NCI-H446 treated with DMSO at 0.1 percent for 48 hours (cell line): ENCODE data around the gene ZAR1L.
"Not testable (repeated sequence)": the region's sequence is repeated elsewhere in the genome, so short reads cannot be mapped to it uniquely, and the experiment has no call there.

Source experiments
- DNase-seq: peaks from one replicate; lab custom pipeline; 2025; lab: John Stamatoyannopoulos, UW

ZAR1L gene, protein sequence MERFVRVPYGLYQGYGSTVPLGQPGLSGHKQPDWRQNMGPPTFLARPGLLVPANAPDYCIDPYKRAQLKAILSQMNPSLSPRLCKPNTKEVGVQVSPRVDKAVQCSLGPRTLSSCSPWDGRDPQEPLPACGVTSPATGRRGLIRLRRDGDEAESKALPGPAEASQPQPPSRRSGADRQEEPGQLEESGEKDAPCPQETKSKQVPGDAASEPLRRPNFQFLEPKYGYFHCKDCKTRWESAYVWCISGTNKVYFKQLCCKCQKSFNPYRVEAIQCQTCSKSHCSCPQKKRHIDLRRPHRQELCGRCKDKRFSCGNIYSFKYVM

DNA sequence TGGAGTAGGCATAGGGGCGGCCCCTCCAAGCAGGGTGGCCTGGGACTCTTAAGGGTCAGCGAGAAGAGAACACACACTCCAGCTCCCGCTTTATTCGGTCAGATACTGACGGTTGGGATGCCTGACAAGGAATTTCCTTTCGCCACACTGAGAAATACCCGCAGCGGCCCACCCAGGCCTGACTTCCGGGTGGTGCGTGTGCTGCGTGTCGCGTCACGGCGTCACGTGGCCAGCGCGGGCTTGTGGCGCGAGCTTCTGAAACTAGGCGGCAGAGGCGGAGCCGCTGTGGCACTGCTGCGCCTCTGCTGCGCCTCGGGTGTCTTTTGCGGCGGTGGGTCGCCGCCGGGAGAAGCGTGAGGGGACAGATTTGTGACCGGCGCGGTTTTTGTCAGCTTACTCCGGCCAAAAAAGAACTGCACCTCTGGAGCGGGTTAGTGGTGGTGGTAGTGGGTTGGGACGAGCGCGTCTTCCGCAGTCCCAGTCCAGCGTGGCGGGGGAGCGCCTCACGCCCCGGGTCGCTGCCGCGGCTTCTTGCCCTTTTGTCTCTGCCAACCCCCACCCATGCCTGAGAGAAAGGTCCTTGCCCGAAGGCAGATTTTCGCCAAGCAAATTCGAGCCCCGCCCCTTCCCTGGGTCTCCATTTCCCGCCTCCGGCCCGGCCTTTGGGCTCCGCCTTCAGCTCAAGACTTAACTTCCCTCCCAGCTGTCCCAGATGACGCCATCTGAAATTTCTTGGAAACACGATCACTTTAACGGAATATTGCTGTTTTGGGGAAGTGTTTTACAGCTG is at the start of gene ZAR1L, which contains the start of gene BRCA2:
Gene ZAR1L, minus strand, starts transcription at position 126 of the 790 bp plus-strand sequence. CDS start 3,438 bp downstream, outside the sequence.
Gene BRCA2, plus strand, starts transcription at position 271 of the 790 bp plus-strand sequence. CDS start 953 bp downstream, outside the sequence.
- peak; percentile 78 for DNase-seq

DNA sequence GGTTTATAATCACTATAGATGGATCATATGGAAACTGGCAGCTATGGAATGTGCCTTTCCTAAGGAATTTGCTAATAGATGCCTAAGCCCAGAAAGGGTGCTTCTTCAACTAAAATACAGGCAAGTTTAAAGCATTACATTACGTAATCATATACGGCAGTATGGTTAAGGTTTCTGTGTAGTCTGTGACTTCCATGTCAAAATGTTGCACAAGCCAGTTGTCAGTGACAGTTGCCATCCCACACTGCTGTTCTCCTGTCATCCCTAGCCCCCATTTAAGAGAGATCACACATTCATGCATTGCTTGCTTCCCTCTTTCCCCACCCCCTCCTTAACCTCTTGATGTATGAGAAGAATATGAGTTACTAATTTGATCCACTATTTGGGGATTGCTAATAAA is 47.4 kb upstream of the ZAR1L start:
- no peak for DNase-seq

DNA sequence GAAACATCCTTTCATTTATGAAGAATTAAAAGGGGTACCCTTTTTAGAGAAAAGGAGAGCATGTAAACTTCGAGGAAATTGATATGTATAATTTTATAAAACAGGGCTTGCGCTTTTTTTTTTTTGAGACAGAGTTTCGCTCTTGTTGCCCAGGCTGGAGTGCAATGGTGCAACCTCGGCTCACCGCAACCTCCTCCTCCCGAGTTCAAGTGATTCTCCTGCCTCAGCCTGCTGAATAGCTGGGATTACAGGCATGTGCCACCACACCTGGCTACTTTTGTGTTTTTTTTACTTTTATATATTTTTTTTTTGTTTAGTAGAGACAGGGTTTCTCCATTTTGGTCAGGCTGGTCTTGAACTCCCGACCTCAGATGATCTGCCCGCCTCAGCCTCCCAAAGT is 40.8 kb upstream of the ZAR1L start:
- not testable (repeated sequence) for DNase-seq

DNA sequence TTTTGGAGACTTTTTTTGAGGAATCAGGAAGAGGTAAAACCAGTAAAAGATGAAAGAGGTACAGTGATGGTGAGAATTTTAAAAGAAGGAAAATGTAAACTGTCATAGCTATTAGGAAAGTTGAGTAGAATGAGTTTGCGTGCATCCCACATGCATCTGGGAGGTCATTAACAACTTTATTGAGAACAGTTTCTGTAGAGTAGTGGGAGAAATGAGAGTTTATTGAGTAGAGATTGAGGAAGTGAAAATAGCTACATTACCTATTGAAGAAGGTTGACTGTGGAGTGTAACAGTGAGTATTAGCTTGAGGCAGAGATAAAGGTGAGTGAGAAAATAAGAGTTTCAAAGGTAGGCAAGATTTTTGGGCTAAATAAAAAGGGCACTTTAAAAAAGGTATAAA is 38.9 kb upstream of the ZAR1L start:
- no peak for DNase-seq

DNA sequence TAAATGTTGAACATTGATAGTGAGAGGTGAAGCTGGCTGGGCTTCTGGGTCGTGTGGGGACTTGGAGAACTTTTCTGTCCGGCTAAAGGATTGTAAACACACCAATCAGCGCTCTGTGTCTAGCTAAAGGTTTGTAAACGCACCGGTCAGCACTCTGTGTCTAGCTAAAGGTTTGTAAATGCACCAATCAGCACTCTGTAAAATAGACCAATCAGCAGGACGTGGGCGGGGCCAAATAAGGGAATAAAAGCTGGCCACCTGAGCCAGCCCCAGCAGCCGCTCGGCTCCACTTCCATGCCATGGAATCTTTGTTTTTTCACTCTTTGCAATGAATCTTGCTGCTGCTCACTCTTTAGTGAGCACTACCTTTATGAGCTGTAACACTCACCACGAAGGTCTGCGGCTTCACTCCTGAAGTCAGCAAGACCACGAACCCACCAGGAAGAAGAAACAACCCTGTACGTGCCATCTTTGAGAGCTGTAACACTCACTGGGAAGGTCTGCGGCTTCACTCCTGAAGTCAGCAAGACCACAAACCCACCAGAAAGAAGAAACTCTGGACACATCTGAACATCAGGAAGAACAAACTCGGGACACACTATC is 35.8 kb upstream of the ZAR1L start:
- DNase-seq = not testable (repeated sequence)

DNA sequence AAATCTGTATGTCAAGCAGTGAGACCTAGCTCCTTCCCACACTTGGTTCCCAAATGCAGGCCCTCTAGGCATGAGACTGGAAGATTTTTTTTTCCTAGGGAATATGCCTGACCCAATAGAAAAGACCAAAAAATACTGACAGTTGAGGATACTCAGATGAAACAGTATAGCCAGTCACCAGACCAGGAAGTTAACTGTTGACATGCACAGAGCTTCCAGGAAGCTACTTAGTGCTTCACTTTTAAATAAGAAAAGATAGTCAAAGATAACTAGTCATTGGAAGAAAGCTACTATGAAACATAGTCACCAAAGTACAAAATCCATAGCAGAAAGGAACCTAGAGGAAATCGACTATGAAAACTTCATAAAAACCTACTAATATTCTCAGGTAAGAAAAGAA is 32.5 kb upstream of the ZAR1L start:
- no peak for DNase-seq

DNA sequence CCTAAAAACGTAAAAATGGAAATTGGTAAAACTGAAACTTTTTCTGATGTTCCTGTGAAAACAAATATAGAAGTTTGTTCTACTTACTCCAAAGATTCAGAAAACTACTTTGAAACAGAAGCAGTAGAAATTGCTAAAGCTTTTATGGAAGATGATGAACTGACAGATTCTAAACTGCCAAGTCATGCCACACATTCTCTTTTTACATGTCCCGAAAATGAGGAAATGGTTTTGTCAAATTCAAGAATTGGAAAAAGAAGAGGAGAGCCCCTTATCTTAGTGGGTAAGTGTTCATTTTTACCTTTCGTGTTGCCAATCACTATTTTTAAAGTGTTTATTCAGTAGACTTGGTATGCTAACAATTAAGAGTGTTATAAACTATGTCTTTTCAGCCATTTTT is 25.8 kb upstream of the ZAR1L start:
- no peak for DNase-seq

DNA sequence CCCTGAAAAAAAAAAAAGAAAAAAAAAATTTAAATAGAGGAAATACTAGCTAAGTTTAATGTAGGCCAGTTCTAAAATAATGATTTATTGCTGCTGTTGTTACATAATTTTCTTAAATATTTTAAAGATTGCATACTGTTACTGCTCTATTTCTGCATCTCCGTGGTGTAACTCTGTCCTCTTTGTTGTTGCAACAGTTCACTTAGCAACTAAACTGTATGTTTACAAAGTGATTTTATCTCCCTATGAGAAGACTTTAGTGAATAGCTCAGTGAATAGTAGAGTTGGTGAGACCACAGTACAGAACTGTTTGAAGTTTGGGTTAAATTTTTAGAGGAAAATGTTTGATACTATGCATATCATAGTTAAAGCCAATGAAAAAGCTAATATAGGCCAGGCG is 19.5 kb upstream of the ZAR1L start:
- no peak for DNase-seq

DNA sequence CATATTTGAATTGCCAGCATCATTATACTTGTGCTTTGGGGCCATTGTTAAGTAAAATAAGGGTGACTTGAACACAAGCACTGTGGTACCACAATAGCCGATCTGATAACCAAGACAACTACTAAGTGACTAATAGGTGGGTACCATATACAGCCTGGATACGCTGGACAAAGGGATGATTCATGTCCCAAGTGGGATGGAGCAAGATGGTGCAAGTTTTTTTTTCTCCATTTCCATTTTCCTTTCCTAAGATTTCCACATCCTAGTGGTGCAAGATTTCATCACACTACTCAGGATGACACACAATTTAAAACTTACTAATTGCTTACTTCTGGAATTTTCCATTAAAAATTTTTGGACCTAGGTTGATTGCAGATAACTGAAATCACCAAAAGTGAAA is 15.3 kb upstream of the ZAR1L start:
- no peak for DNase-seq

DNA sequence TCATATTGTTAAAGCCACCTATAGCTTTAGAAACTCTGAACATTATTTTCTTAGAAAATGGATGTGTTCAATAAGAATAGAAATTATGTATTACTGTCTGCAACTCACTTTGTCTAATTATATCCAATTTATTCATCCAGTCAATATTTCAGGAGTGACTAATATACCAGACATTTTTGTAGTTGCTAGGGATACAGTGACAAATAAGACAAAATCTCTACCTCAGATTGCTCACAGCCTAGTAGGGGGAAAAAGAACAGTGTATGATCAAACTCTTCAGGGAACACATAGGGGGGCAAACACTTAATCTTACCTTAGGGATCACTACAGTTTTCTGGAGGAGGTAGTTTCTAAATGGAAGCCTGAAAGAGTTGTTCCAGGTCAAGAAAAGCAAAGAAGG is 8.7 kb upstream of the ZAR1L start:
- DNase-seq = no peak

DNA sequence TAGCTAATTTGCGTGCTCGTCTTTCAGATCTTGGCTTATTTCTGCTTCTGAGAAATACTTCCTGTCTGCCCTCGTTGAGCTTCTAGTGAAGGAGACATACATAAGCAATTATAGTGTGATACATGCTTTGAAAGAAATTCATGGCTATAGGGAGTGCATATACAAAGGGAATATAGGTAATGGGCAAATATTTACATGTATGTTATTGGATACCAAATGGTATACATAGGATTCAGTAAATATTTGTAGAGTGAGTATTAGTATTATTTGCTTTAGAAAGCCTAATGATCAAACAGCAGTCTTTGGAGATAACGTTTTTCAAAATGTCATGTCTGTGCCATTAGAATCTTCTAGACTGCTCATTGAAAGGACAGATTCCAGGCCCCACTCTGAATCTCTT is 5.4 kb upstream of the ZAR1L start:
- no peak for DNase-seq

DNA sequence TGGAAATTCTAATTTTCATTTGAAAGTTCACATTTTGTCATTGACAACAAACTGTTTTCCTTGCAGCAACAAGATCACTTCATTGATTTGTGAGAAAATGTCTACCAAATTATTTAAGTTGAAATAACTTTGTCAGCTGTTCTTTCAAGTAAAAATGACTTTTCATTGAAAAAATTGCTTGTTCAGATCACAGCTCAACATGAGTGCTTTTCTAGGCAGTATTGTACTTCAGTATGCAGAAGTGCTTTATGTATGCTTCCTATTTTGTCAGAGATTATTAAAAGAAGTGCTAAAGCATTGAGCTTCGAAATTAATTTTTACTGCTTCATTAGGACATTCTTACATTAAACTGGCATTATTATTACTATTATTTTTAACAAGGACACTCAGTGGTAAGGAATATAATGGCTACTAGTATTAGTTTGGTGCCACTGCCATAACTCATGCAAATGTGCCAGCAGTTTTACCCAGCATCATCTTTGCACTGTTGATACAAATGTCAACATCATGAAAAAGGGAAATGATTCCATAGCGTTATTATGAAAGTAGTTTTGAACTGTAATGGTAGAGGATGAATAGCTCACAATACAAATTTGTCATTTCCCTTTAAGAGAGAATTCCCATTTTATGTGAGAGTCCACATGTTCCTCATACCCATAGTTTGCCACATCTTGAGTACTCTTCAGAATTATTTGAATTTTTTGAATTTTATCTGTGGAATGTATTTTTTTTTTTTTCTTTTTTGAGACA is 2.7 kb upstream of the ZAR1L start:
- no peak for DNase-seq

DNA sequence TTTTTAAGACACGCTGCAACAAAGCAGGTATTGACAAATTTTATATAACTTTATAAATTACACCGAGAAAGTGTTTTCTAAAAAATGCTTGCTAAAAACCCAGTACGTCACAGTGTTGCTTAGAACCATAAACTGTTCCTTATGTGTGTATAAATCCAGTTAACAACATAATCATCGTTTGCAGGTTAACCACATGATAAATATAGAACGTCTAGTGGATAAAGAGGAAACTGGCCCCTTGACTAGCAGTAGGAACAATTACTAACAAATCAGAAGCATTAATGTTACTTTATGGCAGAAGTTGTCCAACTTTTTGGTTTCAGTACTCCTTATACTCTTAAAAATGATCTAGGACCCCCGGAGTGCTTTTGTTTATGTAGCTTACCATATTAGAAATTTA is 1.3 kb upstream of the ZAR1L start:
- no peak for DNase-seq

DNA sequence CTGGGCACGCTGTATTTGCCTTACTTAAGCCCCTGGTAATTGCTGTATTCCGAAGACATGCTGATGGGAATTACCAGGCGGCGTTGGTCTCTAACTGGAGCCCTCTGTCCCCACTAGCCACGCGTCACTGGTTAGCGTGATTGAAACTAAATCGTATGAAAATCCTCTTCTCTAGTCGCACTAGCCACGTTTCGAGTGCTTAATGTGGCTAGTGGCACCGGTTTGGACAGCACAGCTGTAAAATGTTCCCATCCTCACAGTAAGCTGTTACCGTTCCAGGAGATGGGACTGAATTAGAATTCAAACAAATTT is 821 bp upstream of the ZAR1L start:
- no peak for DNase-seq

DNA sequence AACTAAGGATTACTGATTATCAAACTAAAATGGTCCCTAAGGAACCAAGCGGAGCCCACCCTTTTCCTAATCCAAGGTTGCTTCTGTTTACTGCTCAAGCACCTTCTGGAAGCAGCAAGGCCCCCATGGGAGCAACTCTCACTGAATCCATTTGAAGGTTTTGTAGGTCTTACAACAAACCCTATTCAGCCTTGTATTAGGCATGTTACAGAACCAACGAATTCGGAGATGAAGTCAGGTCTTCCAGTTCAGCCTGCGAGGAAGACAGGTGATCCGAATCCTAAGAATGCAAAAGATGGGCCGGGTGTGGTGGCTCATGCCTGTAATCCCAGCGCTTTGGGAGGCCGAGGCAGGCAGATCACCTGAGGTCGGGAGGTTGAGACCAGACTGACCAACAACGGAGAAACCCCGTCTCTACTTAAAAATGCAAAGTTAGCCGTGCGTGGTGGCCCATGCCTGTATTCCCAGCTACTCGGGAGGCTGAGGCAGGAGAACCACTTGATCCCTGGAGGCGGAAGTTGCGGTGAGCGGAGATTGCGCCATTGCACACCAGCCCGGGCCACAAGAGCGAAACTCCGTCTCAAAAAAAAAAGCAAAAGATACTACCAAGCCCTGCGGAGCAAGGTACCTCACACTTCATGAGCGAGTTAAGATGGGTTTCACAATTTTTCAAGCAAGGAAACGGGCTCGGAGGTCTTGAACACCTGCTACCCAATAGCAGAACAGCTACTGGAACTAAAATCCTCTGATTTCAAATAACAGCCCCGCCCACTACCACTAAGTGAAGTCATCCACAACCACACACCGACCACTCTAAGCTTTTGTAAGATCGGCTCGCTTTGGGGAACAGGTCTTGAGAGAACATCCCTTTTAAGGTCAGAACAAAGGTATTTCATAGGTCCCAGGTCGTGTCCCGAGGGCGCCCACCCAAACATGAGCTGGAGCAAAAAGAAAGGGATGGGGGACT is 609 bp downstream of the ZAR1L start:
- peak; percentile 36 for DNase-seq

DNA sequence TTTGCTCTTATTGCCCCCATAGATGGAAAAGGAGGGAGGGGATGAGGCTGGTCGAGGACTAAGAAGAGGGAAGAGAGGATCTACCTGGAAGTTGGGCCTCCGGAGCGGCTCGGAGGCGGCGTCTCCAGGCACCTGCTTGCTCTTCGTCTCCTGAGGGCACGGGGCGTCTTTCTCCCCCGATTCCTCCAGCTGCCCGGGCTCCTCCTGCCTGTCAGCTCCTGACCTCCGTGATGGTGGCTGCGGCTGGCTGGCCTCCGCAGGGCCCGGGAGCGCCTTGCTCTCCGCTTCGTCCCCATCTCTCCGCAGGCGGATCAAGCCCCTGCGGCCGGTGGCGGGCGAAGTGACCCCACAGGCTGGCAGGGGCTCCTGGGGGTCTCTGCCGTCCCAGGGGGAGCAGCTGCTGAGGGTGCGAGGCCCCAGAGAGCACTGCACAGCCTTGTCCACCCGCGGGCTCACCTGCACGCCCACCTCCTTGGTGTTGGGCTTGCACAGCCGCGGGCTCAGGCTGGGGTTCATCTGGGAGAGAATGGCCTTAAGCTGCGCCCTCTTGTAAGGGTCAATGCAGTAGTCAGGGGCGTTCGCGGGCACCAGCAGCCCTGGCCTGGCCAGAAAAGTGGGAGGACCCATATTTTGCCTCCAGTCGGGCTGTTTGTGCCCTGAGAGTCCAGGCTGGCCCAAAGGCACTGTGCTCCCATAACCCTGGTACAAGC is 3.8 kb downstream of the ZAR1L start:
- DNase-seq = no peak

DNA sequence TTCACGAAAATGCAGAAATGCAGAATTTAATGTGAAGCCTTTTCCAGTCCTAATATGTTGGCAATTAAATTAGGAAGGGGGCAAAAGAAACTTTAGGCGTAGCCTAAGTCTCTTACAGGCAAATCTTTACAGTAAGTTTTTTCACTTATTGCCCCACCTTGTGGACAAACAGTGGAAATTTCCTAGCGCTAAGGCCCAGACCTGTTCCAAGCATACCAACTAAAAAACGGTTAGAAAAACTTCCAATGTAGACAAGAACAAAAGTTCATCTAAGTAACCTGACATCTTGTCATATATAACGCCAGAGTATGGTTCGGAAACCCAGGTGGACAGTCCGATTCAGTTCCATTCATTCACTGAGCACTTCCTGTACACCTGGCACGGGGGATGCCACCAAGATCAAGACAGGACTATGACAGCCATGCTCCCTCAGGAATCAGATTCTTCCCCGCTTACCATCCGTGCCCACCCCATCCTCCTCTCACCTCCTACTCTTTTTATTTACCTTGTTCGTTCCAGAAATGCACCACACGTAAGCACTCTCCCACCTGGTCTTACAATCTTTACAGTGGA is 4.9 kb downstream of the ZAR1L start:
- DNase-seq = peak; percentile 37

DNA sequence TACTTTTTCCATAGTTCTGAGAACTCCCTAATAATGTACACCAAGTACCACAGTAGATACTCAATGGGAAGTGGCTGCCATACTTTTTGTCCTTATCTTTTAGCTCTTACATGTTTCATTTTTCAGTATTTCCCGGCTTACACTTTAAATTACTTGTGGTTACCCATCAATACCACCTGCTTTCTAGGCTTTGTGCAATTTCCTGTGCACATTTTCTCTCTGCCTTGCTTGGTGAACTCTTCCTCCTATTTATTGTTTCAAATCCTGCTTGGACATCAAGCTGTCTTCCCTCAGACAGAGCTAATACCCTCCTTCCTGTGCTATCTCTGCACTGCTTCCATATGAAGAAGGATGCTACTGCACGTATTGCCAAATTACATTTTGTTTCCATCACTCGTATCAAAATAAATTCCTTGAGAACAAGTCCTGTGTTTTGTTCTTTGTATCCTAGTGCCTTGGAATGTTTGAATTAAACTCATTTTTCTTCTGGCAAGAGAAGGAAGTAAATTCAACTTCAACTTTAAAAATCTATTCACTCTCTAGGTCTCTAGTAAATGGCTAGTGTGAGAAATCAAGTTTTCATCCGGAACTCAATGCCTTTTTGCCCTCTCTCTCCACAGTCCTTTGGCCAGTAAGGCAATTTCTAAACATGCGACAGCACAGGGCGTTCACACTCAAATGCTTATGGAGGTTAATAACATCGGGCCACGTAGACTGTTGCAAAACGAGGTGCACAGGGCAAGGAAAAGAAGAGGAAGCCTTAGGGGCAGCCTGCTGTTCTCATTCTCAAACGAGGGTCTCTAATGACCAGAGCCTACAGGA is 5.6 kb downstream of the ZAR1L start:
- no peak for DNase-seq

DNA sequence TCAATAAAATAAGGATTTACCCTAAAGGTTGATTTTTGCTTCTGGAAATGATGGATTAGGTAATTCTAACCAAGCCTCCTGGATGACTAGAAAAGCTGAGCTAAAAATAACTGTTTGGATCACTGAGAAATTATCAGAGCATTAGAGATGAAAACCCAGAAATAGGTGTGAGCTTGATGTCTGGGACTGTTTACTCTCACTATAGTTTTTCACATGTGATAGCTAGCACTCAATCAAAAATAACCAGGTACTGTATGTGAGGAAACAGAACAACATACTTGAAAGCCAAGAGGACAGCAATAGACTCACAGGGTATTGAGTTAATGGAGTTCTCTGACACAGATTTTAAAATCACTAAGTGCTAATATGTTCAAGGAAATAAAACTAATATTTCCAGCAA is 9.5 kb downstream of the ZAR1L start:
- no peak for DNase-seq
